Measurements from ENCODE around the gene ASCL5. TPM values are rescaled to one million over a fixed set of nuclear protein-coding genes. Genes with fewer than 3 reads are reported as not detected.

Gene ASCL5
- total and polyA plus RNA-seq, 10 of the 15 experiments (the other 5 are each of a cell fraction or from before 2014, with no cell fraction given), result 0.04 TPM; not detected in 9

DNA sequence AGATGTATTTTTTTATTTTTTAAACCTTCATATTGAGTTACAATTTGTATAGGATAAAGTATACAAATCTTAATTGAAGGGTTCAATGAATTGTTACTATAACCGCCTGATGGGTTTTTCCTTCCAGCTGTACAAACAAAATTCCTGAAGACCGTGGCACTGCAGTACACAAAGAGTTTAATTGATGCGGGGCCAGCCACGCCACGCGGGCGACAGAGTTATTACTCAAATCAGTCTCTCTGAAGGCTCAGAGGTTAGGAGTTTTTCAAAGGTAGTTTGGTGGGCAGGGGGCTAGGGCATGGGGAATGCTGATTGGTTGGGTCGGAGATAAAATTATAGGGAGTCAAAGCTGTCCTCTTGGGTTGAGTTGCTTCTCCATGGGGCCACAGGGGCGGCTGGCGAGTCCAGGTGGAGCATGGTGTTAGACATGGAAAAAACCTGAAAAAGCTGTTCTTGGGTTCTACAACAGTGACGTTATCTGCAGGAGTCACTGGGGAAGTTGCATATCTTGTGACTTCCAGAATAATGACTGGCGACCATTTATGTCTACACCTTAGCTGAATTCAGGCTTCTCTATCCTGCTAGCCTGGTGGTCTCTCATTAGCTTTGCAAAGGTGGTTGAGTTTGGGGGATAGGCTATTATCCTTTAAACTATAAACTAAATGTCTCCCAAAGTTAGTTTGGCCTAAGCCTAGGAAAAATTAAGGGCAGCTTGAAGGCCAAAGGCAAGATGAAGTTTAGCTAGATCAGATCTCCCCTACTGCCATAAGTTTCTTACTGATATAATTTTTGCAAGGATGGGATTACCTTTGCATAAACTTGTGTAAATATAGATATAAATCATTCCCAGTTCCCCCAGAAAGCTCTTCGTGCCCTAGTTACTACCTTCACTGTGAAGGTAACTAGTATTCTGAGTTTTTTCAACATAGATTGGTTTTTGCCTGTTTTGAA is 40.3 kb upstream of the ASCL5 start (continued):
- no peak for TF ChIP-seq IKZF1 (conservative IDR thresholded peaks at IDR 0.05)

DNA sequence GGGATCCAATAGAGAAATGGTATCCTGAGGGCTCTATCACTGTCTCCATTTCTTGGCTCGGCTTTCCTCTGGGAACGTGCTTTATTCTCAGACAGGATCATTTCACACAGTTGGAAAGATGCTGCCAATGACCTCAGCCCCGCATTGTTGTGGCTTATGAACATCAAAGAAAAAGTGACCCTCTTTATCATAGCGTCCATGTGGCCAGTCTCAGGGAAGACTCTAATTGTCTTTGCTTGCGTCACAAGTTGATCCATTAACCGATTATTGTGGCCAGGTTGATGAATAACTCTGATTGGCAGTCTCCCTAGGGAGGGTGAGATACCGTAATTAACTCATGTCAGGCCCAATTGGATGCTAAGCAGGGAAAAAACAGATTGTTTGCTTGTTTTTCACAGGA is 37.7 kb upstream of the ASCL5 start:
- Histone ChIP-seq H3K79me2 (ENCODE audit: control insufficient read depth, insufficient read depth, low read length) (no peaks in the 10 kb centered on the region), H3K27me3 (replicated peaks in 1 of 2; ENCODE audit: control insufficient read depth in 2 of 2, insufficient read depth in 2 of 2, low read length in 1 of 2) (no peaks in the 10 kb centered on the region; a peak in 2 of 4 replicates), H3K9me3 (replicated peaks; ENCODE audit: control insufficient read depth, insufficient read depth, low read length) (no peaks in the 10 kb centered on the region), H3K4me3 (no peak overlapping the region), H4K20me1 (ENCODE audit: control insufficient read depth, insufficient read depth) (no peaks in the 10 kb centered on the region), H3K4me2 (ENCODE audit: control insufficient read depth, insufficient read depth) (no peak overlapping the region), H2AFZ (ENCODE audit: control insufficient read depth, low read depth, low read length) (no peak overlapping the region), H3K36me3 (ENCODE audit: control insufficient read depth in 2 of 2, insufficient read depth in 2 of 2, low read length in 1 of 2) (no peaks in the 10 kb centered on the region), H3K4me1 (ENCODE audit: control insufficient read depth, insufficient read depth, low read length) (no peaks in the 10 kb centered on the region), H3K27ac (ENCODE audit: control insufficient read depth, insufficient read depth) (no peak overlapping the region), H3K9ac (ENCODE audit: control insufficient read depth, insufficient read depth, low read length) (no peak overlapping the region)
- TF ChIP-seq NFXL1 (IDR thresholded peaks at IDR 0.05; ENCODE audit: borderline replicate concordance), result no peak
- TF ChIP-seq MLLT1 (IDR thresholded peaks at IDR 0.05), result no peak
- no peak for TF ChIP-seq REST (IDR thresholded peaks at IDR 0.05; ENCODE audit: low read depth, low read length)
- no peak for TF ChIP-seq MEF2A (IDR thresholded peaks at IDR 0.05; ENCODE audit: insufficient read depth, low read depth, low read length)
- no peak for TF ChIP-seq MTA2 (IDR thresholded peaks at IDR 0.05; ENCODE audit: low read depth)
- no peak for TF ChIP-seq SRF (IDR thresholded peaks at IDR 0.05; ENCODE audit: low read depth in 2 of 2, low read length in 2 of 2)
- TF ChIP-seq ZBTB11 (CRISPR knock-in tag; IDR thresholded peaks at IDR 0.05), result no peak
- TF ChIP-seq RUNX3 (IDR thresholded peaks at IDR 0.05; ENCODE audit: low read length), result no peak
- TF ChIP-seq EZH2 (IDR thresholded peaks at IDR 0.05; ENCODE audit: borderline replicate concordance, control insufficient read depth, low read depth, low read length), result no peak
- TF ChIP-seq PAX5 (IDR thresholded peaks at IDR 0.05; ENCODE audit: borderline replicate concordance, low read depth, low read length), result no peak
- DNase-seq (ENCODE audit: low read depth, low spot score) (no peak), ATAC-seq (no peak), FAIRE-seq (no peak)
- intact Hi-C loops (cut with micrococcal nuclease; ENCODE audit: unreplicated experiment) (no loop called here), in situ Hi-C loops (cut with MboI) (no loop called here)
- SMC1A ChIA-PET (ENCODE audit: uncharacterized antibody, unreplicated experiment), result interaction anchor here (0.6 kb wide), 1 partner anchor 319 kb away, joined by 4 read pairs; no protein-coding TSS in a partner anchor
- WGBS (ENCODE audit: insufficient coverage, insufficient replicate concordance, low lambda C conversion rate, missing lambda C conversion rate), result 33% methylated on average over 7 of the region's 7 CpGs
- POLR2A ChIA-PET, result no interaction called here
- RAD21 ChIA-PET (ENCODE audit: unreplicated experiment), result no interaction called here
- CTCF ChIA-PET, result no interaction called here
- BruUV-seq (replicated peaks), result no TSS peak
